ENCODE measurements around the gene ABCA6. TPM values are rescaled to one million over a fixed set of nuclear protein-coding genes. Genes with fewer than 3 reads are reported as not detected.

The ABCA6 gene
- total RNA-seq, 2 donors from 2014 or later = not detected

DNA sequence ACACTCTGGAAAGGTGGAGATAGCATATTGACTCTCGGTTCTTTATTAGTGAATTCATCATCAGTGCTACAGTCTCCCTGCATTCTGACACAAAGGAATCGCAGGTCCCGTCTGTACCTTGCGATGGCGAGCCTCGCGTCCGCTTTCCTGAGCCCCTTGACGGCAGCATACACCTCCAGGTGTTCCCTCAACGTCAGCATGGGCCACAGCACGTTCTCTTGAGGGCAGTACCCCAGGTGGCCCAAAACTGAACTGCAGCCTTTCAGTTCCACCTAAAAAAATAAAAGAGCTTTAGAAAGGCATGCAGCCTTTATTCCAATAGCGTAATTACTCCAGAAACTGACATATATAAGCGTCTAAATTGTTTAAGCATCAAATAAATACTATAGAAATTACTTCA is 56.8 kb downstream of the ABCA6 start:
- H3K4me3 Mint-ChIP-seq = no peak overlapping the region
- H3K27me3 Mint-ChIP-seq (ENCODE audit: insufficient read depth) = peaks cover 6% of the 10 kb centered on the region
- WGBS, 2 experiments (ENCODE audit: insufficient coverage in 1 of 2, insufficient read length in 1 of 2) = 53 to 83% methylated on average over 8 to 12 of the region's 13 CpGs
- H3K9ac ChIP-seq (ENCODE audit: extremely low read depth, low read length, poor library complexity, severe bottlenecking) = no peak overlapping the region
- peaks cover 20% of the 10 kb centered on the region for H3K9me3 Mint-ChIP-seq
- no peaks in the 10 kb centered on the region for H3K36me3 Mint-ChIP-seq (ENCODE audit: low read depth)
- no peak overlapping the region for H3K4me3 ChIP-seq (ENCODE audit: low read length)
- no peaks in the 10 kb centered on the region for H3K36me3 ChIP-seq (ENCODE audit: control insufficient read depth, insufficient read depth, low read length)
- peak; percentile 93 for DNase-seq
- H3K27ac ChIP-seq (ENCODE audit: low read depth, low read length) = no peak overlapping the region
- TF ChIP-seq, protein P1, sequence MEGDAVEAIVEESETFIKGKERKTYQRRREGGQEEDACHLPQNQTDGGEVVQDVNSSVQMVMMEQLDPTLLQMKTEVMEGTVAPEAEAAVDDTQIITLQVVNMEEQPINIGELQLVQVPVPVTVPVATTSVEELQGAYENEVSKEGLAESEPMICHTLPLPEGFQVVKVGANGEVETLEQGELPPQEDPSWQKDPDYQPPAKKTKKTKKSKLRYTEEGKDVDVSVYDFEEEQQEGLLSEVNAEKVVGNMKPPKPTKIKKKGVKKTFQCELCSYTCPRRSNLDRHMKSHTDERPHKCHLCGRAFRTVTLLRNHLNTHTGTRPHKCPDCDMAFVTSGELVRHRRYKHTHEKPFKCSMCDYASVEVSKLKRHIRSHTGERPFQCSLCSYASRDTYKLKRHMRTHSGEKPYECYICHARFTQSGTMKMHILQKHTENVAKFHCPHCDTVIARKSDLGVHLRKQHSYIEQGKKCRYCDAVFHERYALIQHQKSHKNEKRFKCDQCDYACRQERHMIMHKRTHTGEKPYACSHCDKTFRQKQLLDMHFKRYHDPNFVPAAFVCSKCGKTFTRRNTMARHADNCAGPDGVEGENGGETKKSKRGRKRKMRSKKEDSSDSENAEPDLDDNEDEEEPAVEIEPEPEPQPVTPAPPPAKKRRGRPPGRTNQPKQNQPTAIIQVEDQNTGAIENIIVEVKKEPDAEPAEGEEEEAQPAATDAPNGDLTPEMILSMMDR (conservative IDR thresholded peaks at IDR 0.05) = peak; percentile 81
- no peak overlapping the region for H3K27ac Mint-ChIP-seq
- H3K27me3 ChIP-seq (ENCODE audit: control insufficient read depth, insufficient read depth, low read length, poor library complexity, severe bottlenecking) = no peaks in the 10 kb centered on the region
- H3K4me1 ChIP-seq (ENCODE audit: control insufficient read depth, insufficient read depth, low read length) = no peaks in the 10 kb centered on the region
- H3K9me3 ChIP-seq (ENCODE audit: control insufficient read depth, low read length) = peaks cover 8% of the 10 kb centered on the region
- peaks cover 1% of the 10 kb centered on the region for H3K4me1 Mint-ChIP-seq

DNA sequence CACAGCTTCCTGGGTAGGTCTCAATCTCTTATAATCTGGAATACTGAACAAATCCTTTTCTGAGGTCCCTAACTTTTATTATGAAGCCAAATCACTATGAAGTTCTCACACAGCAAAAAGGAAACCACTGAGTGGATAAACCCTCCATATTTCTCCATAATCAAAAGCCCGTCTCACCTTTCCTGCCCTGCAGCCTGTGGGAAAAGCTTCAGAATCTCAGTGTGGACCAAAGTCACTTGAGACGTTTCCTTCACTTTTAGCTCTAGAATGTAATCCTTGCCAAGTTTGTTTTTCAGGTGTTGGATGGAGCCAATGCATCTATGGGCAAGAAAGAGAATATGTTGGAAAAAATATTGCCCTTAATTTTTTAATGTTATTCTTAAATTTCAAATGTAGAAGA is 59.0 kb downstream of the ABCA6 start:
- Mint-ChIP-seq H3K9me3 (peaks cover 20% of the 10 kb centered on the region), H3K4me3 (no peak overlapping the region), H3K4me1 (peaks cover 1% of the 10 kb centered on the region), H3K27me3 (ENCODE audit: insufficient read depth) (peaks cover 6% of the 10 kb centered on the region), H3K27ac (no peak overlapping the region), H3K36me3 (ENCODE audit: low read depth) (no peaks in the 10 kb centered on the region)
- WGBS, 2 experiments (ENCODE audit: insufficient coverage in 1 of 2, insufficient read length in 1 of 2) = 90 to 93% methylated on average over 2 of the region's 2 CpGs
- no peaks in the 10 kb centered on the region for H3K36me3 ChIP-seq (ENCODE audit: control insufficient read depth, insufficient read depth, low read length)
- H3K27ac ChIP-seq (ENCODE audit: low read depth, low read length) = no peak overlapping the region
- H3K9me3 ChIP-seq (ENCODE audit: control insufficient read depth, low read length) = peaks cover 8% of the 10 kb centered on the region
- no peak overlapping the region for H3K4me3 ChIP-seq (ENCODE audit: low read length)
- TF ChIP-seq, protein P1 (conservative IDR thresholded peaks at IDR 0.05) = no peak
- no peaks in the 10 kb centered on the region for H3K27me3 ChIP-seq (ENCODE audit: control insufficient read depth, insufficient read depth, low read length, poor library complexity, severe bottlenecking)
- H3K9ac ChIP-seq (ENCODE audit: extremely low read depth, low read length, poor library complexity, severe bottlenecking) = no peak overlapping the region
- no peak for DNase-seq
- no peaks in the 10 kb centered on the region for H3K4me1 ChIP-seq (ENCODE audit: control insufficient read depth, insufficient read depth, low read length)

DNA sequence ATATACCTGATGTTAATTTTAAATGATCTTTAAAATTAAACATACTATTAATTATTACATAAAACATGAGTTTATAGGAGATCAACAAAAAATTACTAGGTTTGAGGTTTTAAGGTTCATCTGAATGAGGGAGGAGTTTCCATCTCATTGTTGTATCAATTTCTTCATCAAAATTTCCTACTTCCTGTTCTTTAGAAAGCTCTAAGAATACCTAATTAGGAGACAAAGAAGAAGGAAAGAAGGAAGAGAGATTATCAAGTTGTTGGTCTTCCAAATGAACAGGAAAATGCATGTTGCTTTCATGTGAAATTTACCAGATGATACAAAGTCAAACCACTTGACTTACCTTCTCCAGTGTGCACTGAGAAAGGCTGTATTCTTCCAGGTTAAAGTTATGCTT is 62.8 kb downstream of the ABCA6 start:
- Mint-ChIP-seq H3K27me3 (ENCODE audit: insufficient read depth) (no peaks in the 10 kb centered on the region), H3K27ac (no peak overlapping the region), H3K4me1 (no peaks in the 10 kb centered on the region), H3K4me3 (no peak overlapping the region), H3K9me3 (peaks cover 25% of the 10 kb centered on the region), H3K36me3 (ENCODE audit: low read depth) (no peaks in the 10 kb centered on the region)
- Histone ChIP-seq H3K4me1 (ENCODE audit: control insufficient read depth, insufficient read depth, low read length) (no peaks in the 10 kb centered on the region), H3K27ac (ENCODE audit: low read depth, low read length) (no peak overlapping the region), H3K9me3 (ENCODE audit: control insufficient read depth, low read length) (peaks cover 8% of the 10 kb centered on the region), H3K27me3 (ENCODE audit: control insufficient read depth, insufficient read depth, low read length, poor library complexity, severe bottlenecking) (no peaks in the 10 kb centered on the region), H3K36me3 (ENCODE audit: control insufficient read depth, insufficient read depth, low read length) (no peaks in the 10 kb centered on the region), H3K9ac (ENCODE audit: extremely low read depth, low read length, poor library complexity, severe bottlenecking) (no peak overlapping the region), H3K4me3 (ENCODE audit: low read length) (no peak overlapping the region)
- no peak for DNase-seq
- TF ChIP-seq, protein P1 (conservative IDR thresholded peaks at IDR 0.05) = no peak
